SH-SY5Y (cell line): ENCODE data around the gene VHLL.

Source experiments
- GATA2 ChIP-seq: IDR thresholded peaks from 2 replicates; pipeline ENCODE4 v1.6.1; 2011; ENCODE audit warnings: mild to moderate bottlenecking, low read depth, low read length
- GATA3 ChIP-seq: IDR thresholded peaks from 2 replicates; pipeline ENCODE4 v1.6.1; 2011; ENCODE audit warnings: low read depth, mild to moderate bottlenecking, low read length, moderate library complexity

DNA sequence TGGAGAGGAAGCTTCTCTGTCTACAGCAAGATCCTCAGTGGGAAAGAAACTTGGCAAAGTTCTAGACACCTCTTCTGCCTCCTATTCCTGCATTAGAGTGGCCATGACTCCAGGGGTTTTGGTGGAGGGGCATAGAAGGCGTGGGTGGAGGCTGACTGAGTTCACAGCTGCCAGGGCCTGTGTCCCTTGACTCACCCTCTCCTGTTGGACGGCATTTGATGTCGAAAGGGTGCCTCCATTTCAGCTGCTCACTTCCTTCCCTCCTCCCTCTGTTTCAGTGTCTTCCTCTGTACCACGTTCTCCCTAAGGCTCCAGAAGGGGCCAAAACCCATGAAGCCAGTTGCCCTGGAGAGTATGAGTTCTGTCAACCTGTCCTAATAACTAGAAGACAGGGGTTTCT, 14.3 kb downstream of the VHLL start:
- TF ChIP-seq GATA2 (no peak), GATA3 (no peak)
